Left hindlimb (tissue), 1 donor: ENCODE results near the gene TEP1.
"Not testable (repeated sequence)": the region's sequence is repeated elsewhere in the genome, so short reads cannot be mapped to it uniquely, and the experiment has no call there.

Source experiments
- DNase-seq: peaks from one replicate; pipeline ENCODE4 v3.0.0-alpha.2; 2018

The TEP1 gene

GRCh38 chr14:20412876-20413743 is at the start of gene TEP1:
TSS of gene TEP1 (minus strand) at chr14:20413501. CDS start at chr14:20408439, 5,062 bp downstream.
- peak; percentile 92 for DNase-seq

- DNase-seq, result peak; percentile 99
These were observed 48.2 kb upstream of the TEP1 start, which contains the start of gene PIP4P1 for GRCh38 chr14:20461225-20462141. TSS of gene PIP4P1 (minus strand) at chr14:20461434. CDS start at chr14:20461325, 109 bp downstream.

GRCh38 chr14:20460458-20461224 is 47.3 kb upstream of the TEP1 start:
- peak; percentile 48 for DNase-seq

- no peak for DNase-seq
These were observed 44.9 kb upstream of the TEP1 start for GRCh38 chr14:20458031-20458789.

GRCh38 chr14:20456971-20457370 is 43.7 kb upstream of the TEP1 start:
- DNase-seq, result no peak

GRCh38 chr14:20455355-20456300 is 42.3 kb upstream of the TEP1 start:
- no peak for DNase-seq

GRCh38 chr14:20454516-20455354 is 41.4 kb upstream of the TEP1 start, which contains the start of the genes APEX1 and OSGEP:
TSS of gene APEX1 (plus strand) at chr14:20455226. CDS start at chr14:20455646, 420 bp downstream.
TSS of gene OSGEP (minus strand) at chr14:20454812. CDS start at chr14:20454683, 129 bp downstream.
- peak; percentile 98 for DNase-seq

- not testable (repeated sequence) for DNase-seq
These were observed 39.5 kb upstream of the TEP1 start for GRCh38 chr14:20452831-20453230.

- no peak for DNase-seq
These were observed 33.6 kb upstream of the TEP1 start for GRCh38 chr14:20446889-20447288.

- DNase-seq, result not testable (repeated sequence)
These were observed 30.3 kb upstream of the TEP1 start for GRCh38 chr14:20443650-20444049.

GRCh38 chr14:20441461-20441860 is 28.2 kb upstream of the TEP1 start:
- DNase-seq, result no peak

- no peak for DNase-seq
These were observed 27.6 kb upstream of the TEP1 start for GRCh38 chr14:20440882-20441281.

GRCh38 chr14:20440465-20440864 is 27.2 kb upstream of the TEP1 start:
- no peak for DNase-seq

- DNase-seq, result no peak
These were observed 25.4 kb upstream of the TEP1 start for GRCh38 chr14:20438664-20439063.

GRCh38 chr14:20436363-20436755 is 23.1 kb upstream of the TEP1 start:
- no peak for DNase-seq

GRCh38 chr14:20435582-20436362 is 22.5 kb upstream of the TEP1 start, which contains the start of gene KLHL33:
TSS of gene KLHL33 (minus strand) at chr14:20436166. CDS start at chr14:20435811, 355 bp downstream.
- no peak for DNase-seq

- DNase-seq, result no peak
These were observed 21.6 kb upstream of the TEP1 start for GRCh38 chr14:20434701-20435581.
